Lower leg skin (tissue), 4 donors: ENCODE results near the gene CBX2. TPM values are rescaled to one million over a fixed set of nuclear protein-coding genes. Genes with fewer than 3 reads are reported as not detected.
A peak's percentile ranks its signal among the peaks of the same experiment; 100 is the strongest.

Source experiments
- DNase-seq, 2 donors: peaks; one replicate each; pipeline ENCODE4 v3.0.0-alpha.2; 2019; ENCODE audit warnings: low spot score in 2 of 2
- H3K4me3 ChIP-seq: fragments of 200-600 bp; sonication (generic); 2 replicates; pipeline ENCODE4 v1.5.1; 2017; ENCODE audit warnings: mild to moderate bottlenecking, low read depth; ENCODE audit not compliant: poor library complexity, severe bottlenecking
- POLR2A ChIP-seq, 2 donors: fragments of 450-650 bp; IDR thresholded peaks; one replicate each; pipeline ENCODE4 v1.6.1; 2016 to 2017; ENCODE audit warnings: antibody characterized with exemption in 2 of 2, mild to moderate bottlenecking in 1 of 2, moderate library complexity in 1 of 2
- WGBS, 2 donors: methylation state at CpG; one replicate each; pipeline ENCODE4 v1.1.5; 2018; 5-methylcytosine and 5-hydroxymethylcytosine counted together
- intact Hi-C: fragments of 100-400 bp; cut with DNase I; formaldehyde crosslinking; loops from one replicate; pipeline ENCODE4 v1.15.0; 2023; ENCODE audit warnings: low total_unique reads
- total RNA-seq, 4 donors: library from RNA; depleted of rRNA; stranded (reverse); fragments of >200 nt; gene quantifications; one replicate each; pipeline ENCODE4 v1.1.0, GENCODE V29; 2016
- TF ChIP-seq, protein P1 (sequence below), 3 donors: fragments of 450-650 bp; IDR thresholded peaks; one replicate each; pipeline ENCODE4 v1.5.1; 2016; ENCODE audit warnings: antibody characterized with exemption in 3 of 3, mild to moderate bottlenecking in 3 of 3, moderate library complexity in 2 of 3

Gene CBX2
- total RNA-seq = 1 to 10 TPM; 1.9 to 3.8 (median 3.1) TPM

GRCh38 chr17:79777894-79778503 lies at the start of gene CBX2:
TSS of gene CBX2 (plus strand) at chr17:79778148. CDS start at chr17:79778236, 88 bp downstream.
- peak within 1 kb of the TSS; percentile 29 for H3K4me3 ChIP-seq
- no peak for TF ChIP-seq POLR2A (IDR thresholded peaks at IDR 0.05)
- TF ChIP-seq, protein P1, sequence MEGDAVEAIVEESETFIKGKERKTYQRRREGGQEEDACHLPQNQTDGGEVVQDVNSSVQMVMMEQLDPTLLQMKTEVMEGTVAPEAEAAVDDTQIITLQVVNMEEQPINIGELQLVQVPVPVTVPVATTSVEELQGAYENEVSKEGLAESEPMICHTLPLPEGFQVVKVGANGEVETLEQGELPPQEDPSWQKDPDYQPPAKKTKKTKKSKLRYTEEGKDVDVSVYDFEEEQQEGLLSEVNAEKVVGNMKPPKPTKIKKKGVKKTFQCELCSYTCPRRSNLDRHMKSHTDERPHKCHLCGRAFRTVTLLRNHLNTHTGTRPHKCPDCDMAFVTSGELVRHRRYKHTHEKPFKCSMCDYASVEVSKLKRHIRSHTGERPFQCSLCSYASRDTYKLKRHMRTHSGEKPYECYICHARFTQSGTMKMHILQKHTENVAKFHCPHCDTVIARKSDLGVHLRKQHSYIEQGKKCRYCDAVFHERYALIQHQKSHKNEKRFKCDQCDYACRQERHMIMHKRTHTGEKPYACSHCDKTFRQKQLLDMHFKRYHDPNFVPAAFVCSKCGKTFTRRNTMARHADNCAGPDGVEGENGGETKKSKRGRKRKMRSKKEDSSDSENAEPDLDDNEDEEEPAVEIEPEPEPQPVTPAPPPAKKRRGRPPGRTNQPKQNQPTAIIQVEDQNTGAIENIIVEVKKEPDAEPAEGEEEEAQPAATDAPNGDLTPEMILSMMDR (IDR thresholded peaks at IDR 0.05) = no peak
- WGBS, 2 donors = no CpG with 5 or more reads among the region's 96 CpGs
- DNase-seq = peak; percentile 28 to 94
- intact Hi-C loops = loop anchor here (5.0 kb wide), 1 partner anchor 444 kb away; the partner anchor contains the start of genes SGSH and SLC26A11

DNA sequence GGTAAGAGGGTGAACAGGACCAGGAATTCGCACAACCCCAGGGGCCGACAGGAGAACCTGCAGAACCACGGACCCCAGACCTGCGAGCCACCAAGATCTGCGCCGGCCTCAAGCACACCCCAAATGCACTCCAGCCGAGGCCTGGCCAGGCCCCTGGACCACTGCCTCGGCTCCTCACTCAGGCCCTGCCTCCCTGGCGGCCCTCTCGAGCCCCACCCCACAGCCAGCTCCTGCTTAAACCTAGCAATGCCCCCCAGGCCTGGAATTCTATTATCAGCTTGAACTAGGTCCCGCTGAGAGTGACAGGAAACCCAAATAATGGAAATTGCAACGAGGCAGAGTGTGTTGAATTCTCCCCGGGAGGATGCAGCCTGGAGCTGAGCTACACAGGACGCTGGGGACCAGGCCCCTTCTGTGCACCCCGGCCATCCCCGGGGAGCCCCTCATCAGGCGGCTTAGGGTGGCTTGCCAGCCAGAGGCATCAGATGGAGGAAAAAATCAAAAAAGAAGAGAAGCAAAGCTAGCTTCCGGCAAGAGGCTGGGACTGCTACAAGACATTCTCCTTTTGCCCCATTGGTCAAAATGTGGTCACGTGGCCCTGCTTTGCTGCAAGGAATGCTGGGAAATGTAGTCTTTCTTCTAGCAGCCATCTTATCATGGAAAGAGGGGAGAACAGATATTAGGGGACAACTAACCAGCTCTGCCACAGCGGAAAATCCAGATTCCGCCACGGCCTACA lies 49.6 kb upstream of the CBX2 start:
- H3K4me3 ChIP-seq = no peak overlapping the region
- 46 to 54% methylated on average over 20 to 22 of the region's 22 CpGs for WGBS, 2 donors
- intact Hi-C loops = no loop called here
- TF ChIP-seq, protein P1 (IDR thresholded peaks at IDR 0.05) = no peak
- no peak for TF ChIP-seq POLR2A (IDR thresholded peaks at IDR 0.05)
- DNase-seq = peak; percentile 81 to 94

DNA sequence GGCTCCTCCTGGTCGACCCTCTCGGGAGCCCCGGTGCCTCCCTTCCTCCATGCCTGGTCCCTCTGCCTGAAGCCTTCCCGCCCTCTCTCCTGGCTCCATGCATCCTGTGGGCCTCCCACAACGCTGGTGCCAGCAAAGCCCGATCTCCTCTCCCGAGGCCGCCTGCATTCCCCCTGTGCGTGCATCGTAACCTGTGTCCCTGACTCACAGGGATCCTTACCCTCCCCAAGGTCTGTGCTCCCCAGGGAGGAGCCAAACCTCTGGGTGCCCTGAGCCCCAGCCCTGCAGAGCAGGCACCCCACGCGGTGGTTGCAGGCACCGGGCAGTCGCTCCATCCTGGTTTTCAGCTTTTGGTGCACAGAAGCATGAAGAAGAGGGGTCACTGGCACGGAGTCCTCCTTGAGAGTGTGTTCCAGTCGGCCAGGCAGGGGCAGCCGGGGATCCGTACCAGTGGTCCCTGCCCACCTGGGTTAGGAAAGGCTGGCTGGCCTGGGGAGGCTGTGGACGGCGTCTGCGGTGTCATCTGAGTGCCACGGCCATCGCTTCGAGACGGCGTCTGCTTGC lies 49.0 kb upstream of the CBX2 start:
- H3K4me3 ChIP-seq = no peak overlapping the region
- no peak for DNase-seq
- 73 to 75% methylated on average over 21 to 26 of the region's 26 CpGs for WGBS, 2 donors
- intact Hi-C loops = no loop called here
- no peak for TF ChIP-seq POLR2A (IDR thresholded peaks at IDR 0.05)
- TF ChIP-seq, protein P1 (IDR thresholded peaks at IDR 0.05) = no peak

GRCh38 chr17:79729761-79730160 lies 48.2 kb upstream of the CBX2 start:
- H3K4me3 ChIP-seq = no peak overlapping the region
- TF ChIP-seq POLR2A (IDR thresholded peaks at IDR 0.05) = no peak
- TF ChIP-seq, protein P1 (IDR thresholded peaks at IDR 0.05) = no peak
- intact Hi-C loops = no loop called here
- DNase-seq = no peak
- 94 to 97% methylated on average over 12 of the region's 12 CpGs for WGBS, 2 donors

- TF ChIP-seq POLR2A (IDR thresholded peaks at IDR 0.05) = no peak
- TF ChIP-seq, protein P1 (IDR thresholded peaks at IDR 0.05) = no peak
- DNase-seq = no peak
- H3K4me3 ChIP-seq = no peak overlapping the region
- WGBS, 2 donors = 94 to 96% methylated on average over 3 to 5 of the region's 5 CpGs
- intact Hi-C loops = no loop called here
Observed at GRCh38 chr17:79730437-79730768, 47.5 kb upstream of the CBX2 start.
